Measurements from ENCODE around the gene GPX6. TPM values are rescaled to one million over a fixed set of nuclear protein-coding genes. Genes with fewer than 3 reads are reported as not detected.
"Not testable (repeated sequence)": the region's sequence is repeated elsewhere in the genome, so short reads cannot be mapped to it uniquely, and the experiment has no call there.

Gene GPX6
- total and polyA plus RNA-seq, 2 of the 13 experiments (the other 11 are each of a cell fraction or from before 2014, with no cell fraction given) = not detected

GRCh38 chr6:28517964-28518363, 2.4 kb upstream of the GPX6 start:
- Histone ChIP-seq H3K9ac (ENCODE audit: insufficient read depth, low read depth, low read length) (no peak overlapping the region), H3K4me2 (ENCODE audit: low read depth, low read length) (no peak overlapping the region), H3K27ac (ENCODE audit: extremely low read length, insufficient read depth, low read length) (no peak overlapping the region), H3K79me2 (ENCODE audit: insufficient read depth, low read length) (no peaks in the 10 kb centered on the region), H3K4me3 (replicated peaks in 1 of 3; ENCODE audit: insufficient read depth in 1 of 3, low read depth in 2 of 3, low read length in 3 of 3) (no peak overlapping the region), H4K20me1 (ENCODE audit: insufficient read depth, low read length) (no peaks in the 10 kb centered on the region), H3K27me3 (ENCODE audit: control insufficient read depth in 1 of 2, insufficient read depth in 2 of 2, low read length in 2 of 2) (peaks cover 2 to 43% of the 10 kb centered on the region in 2 experiments; a peak in 3 of 5 replicates), H3K4me1 (ENCODE audit: insufficient read depth, low read length) (no peaks in the 10 kb centered on the region), H3K36me3 (replicated peaks in 1 of 2; ENCODE audit: control insufficient read depth in 1 of 2, insufficient read depth in 2 of 2, low read length in 2 of 2) (no peaks in the 10 kb centered on the region), H2AFZ (ENCODE audit: low read length) (no peak overlapping the region), H3K9me3 (ENCODE audit: low read length) (no peaks in the 10 kb centered on the region)
- DNase-seq (ENCODE audit: low spot score) = no peak
- in situ Hi-C loops (cut with HindIII; ENCODE audit: extremely low pct_ligation_motif_present, low pct_unique_long_range_greater_than_20kb) = no loop called here
- intact Hi-C loops (cut with micrococcal nuclease; ENCODE audit: unreplicated experiment) = no loop called here
- FAIRE-seq = no peak
- ATAC-seq = no peak
- no TSS peak for BruUV-seq (replicated peaks)
- 4% methylated on average over 2 of the region's 2 CpGs for WGBS (ENCODE audit: low lambda C conversion rate)
- ChIA-PET CTCF (ENCODE audit: low intra/inter-chr PET ratio, low total read pairs) (no interaction called here), POLR2A (no interaction called here)
- TF ChIP-seq ZNF18 (CRISPR knock-in tag; IDR thresholded peaks at IDR 0.05; ENCODE audit: insufficient replicate concordance) (no peak), SIX1 (CRISPR knock-in tag; IDR thresholded peaks at IDR 0.05; ENCODE audit: borderline replicate concordance) (no peak)

GRCh38 chr6:28512387-28512786, 3.2 kb downstream of the GPX6 start:
- H3K27me3 ChIP-seq (ENCODE audit: control insufficient read depth in 1 of 2, insufficient read depth in 2 of 2, low read length in 2 of 2) = peaks cover 3 to 28% of the 10 kb centered on the region in 2 experiments; a peak in 4 of 5 replicates
- 74% methylated on average over 8 of the region's 8 CpGs for WGBS (ENCODE audit: low lambda C conversion rate)
- H3K4me3 ChIP-seq (replicated peaks in 1 of 3; ENCODE audit: insufficient read depth in 1 of 3, low read depth in 2 of 3, low read length in 3 of 3); intact Hi-C loops (cut with micrococcal nuclease; ENCODE audit: unreplicated experiment); CTCF ChIA-PET (ENCODE audit: low intra/inter-chr PET ratio, low total read pairs); POLR2A ChIA-PET; H3K79me2 ChIP-seq (ENCODE audit: insufficient read depth, low read length); H3K4me1 ChIP-seq (ENCODE audit: insufficient read depth, low read length); H4K20me1 ChIP-seq (ENCODE audit: insufficient read depth, low read length); H3K9me3 ChIP-seq (ENCODE audit: low read length); H2AFZ ChIP-seq (ENCODE audit: low read length); in situ Hi-C loops (cut with HindIII; ENCODE audit: extremely low pct_ligation_motif_present, low pct_unique_long_range_greater_than_20kb); H3K4me2 ChIP-seq (ENCODE audit: low read depth, low read length); H3K36me3 ChIP-seq (replicated peaks in 1 of 2; ENCODE audit: control insufficient read depth in 1 of 2, insufficient read depth in 2 of 2, low read length in 2 of 2); H3K27ac ChIP-seq (ENCODE audit: extremely low read length, insufficient read depth, low read length); DNase-seq (ENCODE audit: low spot score); BruUV-seq (replicated peaks); FAIRE-seq; ATAC-seq; H3K9ac ChIP-seq (ENCODE audit: insufficient read depth, low read depth, low read length): not testable (repeated sequence)
